AG09309 (cell line): ENCODE data around the gene MTSS2.
A peak's percentile ranks its signal among the peaks of the same experiment; 100 is the strongest.

Experiments used
- DNase-seq: peaks from one replicate; pipeline ENCODE4 v3.0.0-alpha.2; 2010; ENCODE audit warnings: low read depth
- H3K4me3 ChIP-seq: 2 replicates; pipeline ENCODE4 v1.5.1; 2011; ENCODE audit warnings: mild to moderate bottlenecking, low read depth, low read length, moderate library complexity; ENCODE audit not compliant: control insufficient read depth
- CTCF ChIP-seq: IDR thresholded peaks from 2 replicates; pipeline ENCODE4 v1.5.1; 2011; ENCODE audit warnings: mild to moderate bottlenecking, low read depth, low read length, inconsistent platforms; ENCODE audit not compliant: insufficient read depth, control insufficient read depth; ENCODE audit errors: missing control alignments

MTSS2 gene

GRCh38 chr16:70682239-70683145 is 3.4 kb downstream of the MTSS2 start:
- TF ChIP-seq CTCF = no peak
- no peak for DNase-seq
- H3K4me3 ChIP-seq = no peak overlapping the region

GRCh38 chr16:70681382-70682238 is 4.2 kb downstream of the MTSS2 start:
- H3K4me3 ChIP-seq = no peak overlapping the region
- DNase-seq = no peak

GRCh38 chr16:70680495-70681381 is 5.1 kb downstream of the MTSS2 start:
- H3K4me3 ChIP-seq = no peak overlapping the region
- DNase-seq = no peak
- no peak for TF ChIP-seq CTCF

More at GRCh38 chr16:70681382-70682238, 4.2 kb downstream of the MTSS2 start:
- TF ChIP-seq CTCF = no peak

- TF ChIP-seq CTCF = peak; percentile 25
- no peak for DNase-seq
- no peak overlapping the region for H3K4me3 ChIP-seq
Measured at GRCh38 chr16:70679671-70680494, 6.0 kb downstream of the MTSS2 start.

- no peak for TF ChIP-seq CTCF
- no peak for DNase-seq
- no peak overlapping the region for H3K4me3 ChIP-seq
Measured at GRCh38 chr16:70678898-70679670, 6.8 kb downstream of the MTSS2 start.
